ENCODE measurements around the gene PALLD. TPM values are rescaled to one million over a fixed set of nuclear protein-coding genes. Genes with fewer than 3 reads are reported as not detected.

Gene PALLD
- total and polyA plus RNA-seq, 2 of the 13 experiments (the other 11 are each of a cell fraction or from before 2014, with no cell fraction given): 0.50 to 1.5 TPM

GRCh38 chr4:168491563-168491962 lies 5.3 kb upstream of the PALLD start:
- WGBS (ENCODE audit: low lambda C conversion rate): 0% methylated on average over 2 of the region's 2 CpGs
- FAIRE-seq: no peak
- CTCF ChIA-PET (ENCODE audit: low intra/inter-chr PET ratio, low total read pairs): no interaction called here
- ATAC-seq: no peak
- TF ChIP-seq CEBPB (IDR thresholded peaks at IDR 0.05; ENCODE audit: borderline replicate concordance, low read depth, low read length) (peak; percentile 54; the same call in 1 of the 2 replicates), PTBP1 (IDR thresholded peaks at IDR 0.05; ENCODE audit: low read depth, low read length, poor library complexity, severe bottlenecking) (no peak)
- DNase-seq (ENCODE audit: low spot score): no peak
- BruUV-seq (replicated peaks): no TSS peak
- H3K9ac ChIP-seq (ENCODE audit: insufficient read depth, low read depth, low read length): no peak overlapping the region
- intact Hi-C loops (cut with micrococcal nuclease; ENCODE audit: unreplicated experiment) (no loop called here), in situ Hi-C loops (cut with HindIII; ENCODE audit: extremely low pct_ligation_motif_present, low pct_unique_long_range_greater_than_20kb) (no loop called here)
- H3K9me3 ChIP-seq (ENCODE audit: low read length): no peaks in the 10 kb centered on the region
- H3K79me2 ChIP-seq (ENCODE audit: insufficient read depth, low read length): no peaks in the 10 kb centered on the region
- POLR2A ChIA-PET: no interaction called here
- no peak overlapping the region for H3K27ac ChIP-seq (ENCODE audit: extremely low read length, insufficient read depth, low read length)
- no peaks in the 10 kb centered on the region for H3K36me3 ChIP-seq (replicated peaks in 1 of 2; ENCODE audit: control insufficient read depth in 1 of 2, insufficient read depth in 2 of 2, low read length in 2 of 2)
- no peak overlapping the region for H3K4me2 ChIP-seq (ENCODE audit: low read depth, low read length)
- H3K4me3 ChIP-seq (replicated peaks in 1 of 3; ENCODE audit: insufficient read depth in 1 of 3, low read depth in 2 of 3, low read length in 3 of 3): no peak overlapping the region
- no peaks in the 10 kb centered on the region for H3K4me1 ChIP-seq (ENCODE audit: insufficient read depth, low read length)
- no peak overlapping the region for H2AFZ ChIP-seq (ENCODE audit: low read length)
- H4K20me1 ChIP-seq (ENCODE audit: insufficient read depth, low read length): no peaks in the 10 kb centered on the region
- no peaks in the 10 kb centered on the region for H3K27me3 ChIP-seq (ENCODE audit: control insufficient read depth in 1 of 2, insufficient read depth in 2 of 2, low read length in 2 of 2)

GRCh38 chr4:168498251-168498650 lies 1.4 kb downstream of the PALLD start:
- Histone ChIP-seq H3K79me2 (ENCODE audit: insufficient read depth, low read length) (no peaks in the 10 kb centered on the region), H2AFZ (ENCODE audit: low read length) (no peak overlapping the region), H3K27ac (ENCODE audit: extremely low read length, insufficient read depth, low read length) (no peak overlapping the region), H3K4me1 (ENCODE audit: insufficient read depth, low read length) (peaks cover 7% of the 10 kb centered on the region), H3K9ac (ENCODE audit: insufficient read depth, low read depth, low read length) (no peak overlapping the region), H3K4me3 (replicated peaks in 1 of 3; ENCODE audit: insufficient read depth in 1 of 3, low read depth in 2 of 3, low read length in 3 of 3) (no peak overlapping the region), H3K4me2 (ENCODE audit: low read depth, low read length) (no peak overlapping the region), H3K27me3 (ENCODE audit: control insufficient read depth in 1 of 2, insufficient read depth in 2 of 2, low read length in 2 of 2) (no peaks in the 10 kb centered on the region), H4K20me1 (ENCODE audit: insufficient read depth, low read length) (no peaks in the 10 kb centered on the region), H3K36me3 (replicated peaks in 1 of 2; ENCODE audit: control insufficient read depth in 1 of 2, insufficient read depth in 2 of 2, low read length in 2 of 2) (no peaks in the 10 kb centered on the region; a peak in 1 of 5 replicates), H3K9me3 (ENCODE audit: low read length) (no peaks in the 10 kb centered on the region)
- DNase-seq (ENCODE audit: low spot score): no peak
- FAIRE-seq: no peak
- TF ChIP-seq JUND (CRISPR knock-in tag; IDR thresholded peaks at IDR 0.05) (no peak), MED13 (CRISPR knock-in tag; IDR thresholded peaks at IDR 0.05) (no peak), ZNF20 (CRISPR knock-in tag; IDR thresholded peaks at IDR 0.05) (no peak), ZNF160 (CRISPR knock-in tag; IDR thresholded peaks at IDR 0.05) (no peak), CEBPZ (IDR thresholded peaks at IDR 0.05; ENCODE audit: low read length) (no peak), ATF5 (CRISPR knock-in tag; IDR thresholded peaks at IDR 0.05; ENCODE audit: low read depth) (no peak), KDM6A (CRISPR knock-in tag; IDR thresholded peaks at IDR 0.05; ENCODE audit: low read depth) (no peak), RXRB (CRISPR knock-in tag; IDR thresholded peaks at IDR 0.05; ENCODE audit: borderline replicate concordance) (no peak), FLYWCH1 (CRISPR knock-in tag; IDR thresholded peaks at IDR 0.05) (no peak), ZZZ3 (CRISPR knock-in tag; IDR thresholded peaks at IDR 0.05; ENCODE audit: borderline replicate concordance) (no peak), MAFK (conservative IDR thresholded peaks at IDR 0.05 in 1 of 2, IDR thresholded peaks at IDR 0.05 in 1 of 2; ENCODE audit: low read length in 2 of 2) (no peak), ZNF333 (CRISPR knock-in tag; IDR thresholded peaks at IDR 0.05; ENCODE audit: borderline replicate concordance) (no peak), HDAC1 (CRISPR knock-in tag; IDR thresholded peaks at IDR 0.05) (no peak), ZEB1 (IDR thresholded peaks at IDR 0.05; ENCODE audit: insufficient replicate concordance, low read depth) (no peak), SP140L (CRISPR knock-in tag; IDR thresholded peaks at IDR 0.05; ENCODE audit: borderline replicate concordance) (no peak), NFE2 (CRISPR knock-in tag; IDR thresholded peaks at IDR 0.05) (no peak)
- ChIA-PET CTCF (ENCODE audit: low intra/inter-chr PET ratio, low total read pairs) (no interaction called here), POLR2A (no interaction called here)
- intact Hi-C loops (cut with micrococcal nuclease; ENCODE audit: unreplicated experiment) (no loop called here), in situ Hi-C loops (cut with HindIII; ENCODE audit: extremely low pct_ligation_motif_present, low pct_unique_long_range_greater_than_20kb) (no loop called here)
- ATAC-seq: no peak
- BruUV-seq (replicated peaks): no TSS peak
